ENCODE results near the gene TMEM235. TPM values are rescaled to one million over a fixed set of nuclear protein-coding genes. Genes with fewer than 3 reads are reported as not detected.

TMEM235 gene
- total RNA-seq: not detected in 2 replicates

GRCh38 chr17:78230996-78231935, at the start of gene TMEM235:
TMEM235 (plus strand) TSS chr17:78231631; CDS start chr17:78232024, 393 bp downstream.

GRCh38 chr17:78186692-78187595, 44.5 kb upstream of the TMEM235 start, which contains the start of the genes AFMID and TK1:
AFMID (plus strand) TSS chr17:78187362; CDS start chr17:78187371, 9 bp downstream.
TK1 (minus strand) TSS chr17:78187052; CDS start chr17:78186994, 58 bp downstream.

GRCh38 chr17:78214016-78214705, 17.3 kb upstream of the TMEM235 start, which contains the start of gene BIRC5:
BIRC5 (plus strand) TSS chr17:78214253; CDS start chr17:78214317, 64 bp downstream.

Other genes starting within 250 kb of the TMEM235 start
- gene TMC6, start 102.9 kb upstream of the TMEM235 start, total RNA-seq: 0.17 and 1.0 TPM in 2 replicates
- not detected in 2 replicates for gene TMC8, start 100.9 kb upstream of the TMEM235 start, total RNA-seq
- not detected in 2 replicates for gene C17orf99, start 85.2 kb upstream of the TMEM235 start, total RNA-seq
- 3.1 and 11.2 TPM in 2 replicates for gene SYNGR2, start 63.0 kb upstream of the TMEM235 start, total RNA-seq
- gene TK1, start 44.6 kb upstream of the TMEM235 start, total RNA-seq: 50.9 and 263 TPM in 2 replicates
- gene AFMID, start 44.3 kb upstream of the TMEM235 start, total RNA-seq: 34.8 and 42.8 TPM in 2 replicates
- 12.6 and 90.8 TPM in 2 replicates for gene BIRC5, start 17.4 kb upstream of the TMEM235 start, total RNA-seq
- 103 and 119 TPM in 2 replicates for gene SOCS3, start 128.4 kb downstream of the TMEM235 start, total RNA-seq
- gene PGS1, start 147.0 kb downstream of the TMEM235 start, total RNA-seq: 35.6 and 52.1 TPM in 2 replicates

Measured in smooth muscle cell of trachea (primary cell).